Choroid plexus epithelial cell (primary cell): ENCODE results near the gene TTBK1.

Source experiments
- DNase-seq: peaks from one replicate; pipeline ENCODE4 v3.0.0-alpha.2; 2010; ENCODE audit warnings: low read depth
- H3K4me3 ChIP-seq: 2 replicates; pipeline ENCODE4 v1.5.1; 2011; ENCODE audit warnings: low read depth, mild to moderate bottlenecking, control low read depth, low read length, moderate library complexity
- TF ChIP-seq, protein P1 (sequence below): conservative IDR thresholded peaks from 2 replicates; pipeline ENCODE4 v1.5.1; 2011; ENCODE audit warnings: low read depth, mild to moderate bottlenecking, control low read depth, inconsistent platforms, low read length, moderate library complexity

The TTBK1 gene

GRCh38 chr6:43282636-43283513 lies 39.6 kb downstream of the TTBK1 start:
- no peak for DNase-seq
- TF ChIP-seq, protein P1, sequence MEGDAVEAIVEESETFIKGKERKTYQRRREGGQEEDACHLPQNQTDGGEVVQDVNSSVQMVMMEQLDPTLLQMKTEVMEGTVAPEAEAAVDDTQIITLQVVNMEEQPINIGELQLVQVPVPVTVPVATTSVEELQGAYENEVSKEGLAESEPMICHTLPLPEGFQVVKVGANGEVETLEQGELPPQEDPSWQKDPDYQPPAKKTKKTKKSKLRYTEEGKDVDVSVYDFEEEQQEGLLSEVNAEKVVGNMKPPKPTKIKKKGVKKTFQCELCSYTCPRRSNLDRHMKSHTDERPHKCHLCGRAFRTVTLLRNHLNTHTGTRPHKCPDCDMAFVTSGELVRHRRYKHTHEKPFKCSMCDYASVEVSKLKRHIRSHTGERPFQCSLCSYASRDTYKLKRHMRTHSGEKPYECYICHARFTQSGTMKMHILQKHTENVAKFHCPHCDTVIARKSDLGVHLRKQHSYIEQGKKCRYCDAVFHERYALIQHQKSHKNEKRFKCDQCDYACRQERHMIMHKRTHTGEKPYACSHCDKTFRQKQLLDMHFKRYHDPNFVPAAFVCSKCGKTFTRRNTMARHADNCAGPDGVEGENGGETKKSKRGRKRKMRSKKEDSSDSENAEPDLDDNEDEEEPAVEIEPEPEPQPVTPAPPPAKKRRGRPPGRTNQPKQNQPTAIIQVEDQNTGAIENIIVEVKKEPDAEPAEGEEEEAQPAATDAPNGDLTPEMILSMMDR, result no peak
- H3K4me3 ChIP-seq, result no peak overlapping the region

DNA sequence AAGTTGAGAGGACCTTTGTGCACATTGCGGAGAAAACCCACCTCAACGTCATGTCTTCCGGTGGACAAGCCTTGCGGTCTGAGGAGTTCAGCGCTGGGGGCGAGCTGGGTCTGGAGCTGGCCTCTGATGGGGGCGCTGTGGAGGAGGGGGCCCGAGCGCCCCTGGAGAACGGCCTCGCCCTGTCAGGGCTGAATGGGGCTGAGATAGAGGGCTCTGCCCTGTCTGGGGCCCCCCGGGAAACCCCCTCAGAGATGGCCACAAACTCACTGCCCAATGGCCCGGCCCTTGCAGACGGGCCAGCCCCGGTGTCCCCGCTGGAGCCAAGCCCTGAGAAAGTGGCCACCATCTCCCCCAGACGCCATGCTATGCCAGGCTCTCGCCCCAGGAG lies 40.2 kb downstream of the TTBK1 start:
- no peak overlapping the region for H3K4me3 ChIP-seq
- DNase-seq, result no peak
- TF ChIP-seq, protein P1, result no peak

DNA sequence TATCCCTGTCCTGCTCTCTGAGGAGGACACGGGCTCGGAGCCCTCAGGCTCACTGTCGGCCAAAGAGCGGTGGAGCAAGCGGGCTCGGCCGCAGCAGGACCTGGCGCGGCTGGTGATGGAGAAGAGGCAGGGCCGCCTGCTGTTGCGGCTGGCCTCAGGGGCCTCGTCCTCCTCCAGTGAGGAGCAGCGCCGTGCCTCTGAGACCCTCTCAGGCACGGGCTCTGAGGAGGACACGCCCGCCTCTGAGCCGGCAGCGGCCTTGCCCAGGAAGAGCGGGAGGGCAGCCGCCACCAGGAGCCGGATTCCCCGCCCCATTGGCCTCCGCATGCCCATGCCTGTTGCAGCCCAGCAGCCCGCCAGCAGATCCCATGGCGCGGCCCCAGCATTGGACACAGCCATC lies 40.6 kb downstream of the TTBK1 start:
- TF ChIP-seq, protein P1, result no peak
- no peak overlapping the region for H3K4me3 ChIP-seq
- no peak for DNase-seq

- TF ChIP-seq, protein P1, result no peak
- no peak overlapping the region for H3K4me3 ChIP-seq
- DNase-seq, result no peak
Observed at GRCh38 chr6:43284991-43285781, 41.9 kb downstream of the TTBK1 start.

DNA sequence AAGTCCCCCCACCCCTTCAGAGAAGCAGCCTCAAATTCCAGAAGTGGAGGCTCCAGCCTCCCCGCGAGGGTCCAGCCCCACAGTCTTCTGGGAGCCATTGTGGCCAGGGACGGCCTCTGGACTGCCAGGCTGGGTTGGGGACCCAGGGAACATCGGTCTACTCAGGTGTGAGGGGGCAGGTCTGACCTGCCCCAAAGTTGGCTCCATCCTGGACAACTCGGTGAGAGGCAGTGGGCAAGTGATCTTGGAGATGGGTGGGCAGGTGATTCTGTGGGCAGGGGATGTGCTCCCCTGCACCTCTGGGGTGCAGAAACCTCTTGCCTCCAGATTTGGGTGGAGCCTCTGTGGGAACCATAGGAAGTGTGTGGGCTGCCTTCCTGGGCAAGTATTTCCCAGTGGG lies 42.6 kb downstream of the TTBK1 start:
- H3K4me3 ChIP-seq, result no peak overlapping the region
- DNase-seq, result no peak
- TF ChIP-seq, protein P1, result no peak

DNA sequence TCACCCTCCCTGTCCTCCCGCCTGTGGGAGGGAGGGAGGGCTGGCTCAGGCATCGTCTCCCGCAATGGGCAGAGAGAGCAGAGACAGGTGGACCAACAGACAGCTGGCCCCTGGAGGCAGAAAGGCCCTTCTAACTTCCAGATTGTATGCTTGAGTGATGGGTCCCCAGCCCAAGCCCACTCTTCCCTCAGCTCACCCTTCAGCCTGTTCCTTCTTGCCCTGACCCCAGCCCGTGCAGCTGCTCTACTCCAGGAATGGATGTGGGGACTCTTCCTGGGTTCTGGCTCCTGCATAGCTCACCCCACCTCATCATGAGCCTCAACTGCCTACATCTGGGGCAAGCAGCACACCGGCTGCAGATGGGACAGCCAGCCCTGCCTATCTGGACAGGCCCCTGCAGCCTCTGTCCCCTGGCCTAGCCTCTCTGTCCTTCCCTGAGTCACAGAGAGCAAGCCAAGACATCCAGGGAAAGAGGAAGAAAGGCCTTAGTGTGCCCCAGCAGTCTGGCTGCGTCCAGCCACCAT lies 43.2 kb downstream of the TTBK1 start:
- DNase-seq, result no peak
- TF ChIP-seq, protein P1, result no peak
- H3K4me3 ChIP-seq, result no peak overlapping the region
